H1 (cell line): ENCODE results near the gene LNPEP. TPM values are rescaled to one million over a fixed set of nuclear protein-coding genes. Genes with fewer than 3 reads are reported as not detected.

Experiments used
- CTCF ChIA-PET: fragments of 300-600 bp; sonication (Branson Sonifier 250); formaldehyde crosslinking; loops from one replicate; lab custom pipeline; 2021; ENCODE audit not compliant: partially characterized antibody; lab: Charles Lee
- POLR2A ChIA-PET: fragments of 300-600 bp; sonication (Branson Sonifier 250); formaldehyde crosslinking; loops from one replicate; lab custom pipeline; 2021; ENCODE audit warnings: inconsistent platforms; ENCODE audit not compliant: partially characterized antibody; lab: Charles Lee
- DNase-seq, 2 experiments: peaks; one replicate each; pipeline versions ENCODE4 v3.0.0 to v3.0.0-alpha.2; 2010 to 2022; ENCODE audit warnings: low spot score in 2 of 2, low read depth in 1 of 2, mixed read lengths in 1 of 2
- FAIRE-seq: peaks from 2 replicates; lab custom pipeline; 2011; peaks lifted over from hg19 to GRCh38; lab: Jason Lieb, UNC
- H2AFZ ChIP-seq: 2 replicates; pipeline ENCODE4 v1.8.1; 2012; ENCODE audit warnings: low read length, inconsistent platforms
- H2AK5ac ChIP-seq: 2 replicates; pipeline ENCODE4 v1.6.1; 2013; ENCODE audit warnings: low read depth, low read length
- H2BK120ac ChIP-seq: replicated peaks from 2 replicates; pipeline ENCODE3; 2013; ENCODE audit warnings: low read depth, low read length, inconsistent platforms
- H2BK12ac ChIP-seq: 2 replicates; pipeline ENCODE4 v1.6.1; 2013; ENCODE audit warnings: low read depth, low read length
- H2BK15ac ChIP-seq: 2 replicates; pipeline ENCODE4 v1.6.1; 2013; ENCODE audit warnings: low read length
- H2BK20ac ChIP-seq: 2 replicates; pipeline ENCODE4 v1.6.1; 2013; ENCODE audit warnings: low read length
- H2BK5ac ChIP-seq: 2 replicates; pipeline ENCODE4 v1.6.1; 2013; ENCODE audit warnings: low read depth, low read length
- H3K14ac ChIP-seq: 2 replicates; pipeline ENCODE4 v1.6.1; 2013; ENCODE audit warnings: inconsistent platforms; ENCODE audit not compliant: insufficient read length
- H3K18ac ChIP-seq: 2 replicates; pipeline ENCODE4 v1.6.1; 2013; ENCODE audit warnings: low read length; ENCODE audit errors: extremely low read depth
- H3K23ac ChIP-seq: 2 replicates; pipeline ENCODE4 v1.6.1; 2013; ENCODE audit warnings: inconsistent platforms; ENCODE audit not compliant: insufficient read length
- H3K23me2 ChIP-seq: 2 replicates; pipeline ENCODE4 v1.6.1; 2013; ENCODE audit warnings: low read depth, low read length
- H3K27ac ChIP-seq: 2 replicates; pipeline ENCODE4 v1.6.1; 2011; ENCODE audit warnings: low read depth, low read length, inconsistent platforms
- H3K27me3 ChIP-seq, 4 experiments: replicated peaks in 1 of 4; 1 replicate in 1 of 4; 2 replicates in 3 of 4; pipeline versions ENCODE4 v1.6.1 to v1.8.1; 2011 to 2013; ENCODE audit warnings: low read length in 3 of 4, mild to moderate bottlenecking in 3 of 4, inconsistent platforms in 2 of 4, mixed read lengths in 2 of 4, moderate library complexity in 1 of 4; ENCODE audit not compliant: control insufficient read depth in 3 of 4, insufficient read depth in 3 of 4; ENCODE audit errors: extremely low read depth in 1 of 4
- H3K36me3 ChIP-seq, 4 experiments: 2 replicates each; pipeline versions ENCODE4 v1.6.1 to v1.8.1; 2011 to 2013; ENCODE audit warnings: mild to moderate bottlenecking in 4 of 4, low read length in 3 of 4, moderate library complexity in 2 of 4, control low read depth in 1 of 4, inconsistent platforms in 1 of 4; ENCODE audit not compliant: insufficient read depth in 4 of 4, control insufficient read depth in 2 of 4
- H3K4ac ChIP-seq: replicated peaks from 2 replicates; pipeline ENCODE3; 2013; ENCODE audit warnings: low read length, low read depth, mixed read lengths, inconsistent platforms; ENCODE audit not compliant: insufficient read length
- H3K4me1 ChIP-seq, 4 experiments: replicated peaks in 1 of 4; 1 replicate in 1 of 4; 2 replicates in 3 of 4; pipeline versions ENCODE4 v1.6.1 to v1.8.1; 2011 to 2013; ENCODE audit warnings: low read length in 3 of 4, inconsistent platforms in 2 of 4, mixed read lengths in 1 of 4; ENCODE audit not compliant: insufficient read depth in 4 of 4, control insufficient read depth in 3 of 4
- H3K4me2 ChIP-seq, 2 experiments: 2 replicates each; pipeline versions ENCODE4 v1.6.1 to v1.8.1; 2011 to 2013; ENCODE audit warnings: low read depth in 2 of 2, low read length in 2 of 2, control low read depth in 1 of 2, inconsistent platforms in 1 of 2, mild to moderate bottlenecking in 1 of 2; ENCODE audit not compliant: insufficient read depth in 1 of 2
- H3K4me3 ChIP-seq, 4 experiments: fragments of 200-600, 300-600 bp in 1 of 4; sonication (generic), shearing (Covaris generic), sonication (Bioruptor Twin) in 1 of 4; 2 replicates each; pipeline versions ENCODE4 v1.5.1 to v1.8.1; 2011 to 2016; ENCODE audit warnings: low read length in 4 of 4, low read depth in 3 of 4, control low read depth in 2 of 4, inconsistent platforms in 2 of 4, mild to moderate bottlenecking in 2 of 4, mixed read lengths in 1 of 4, moderate library complexity in 1 of 4; ENCODE audit not compliant: insufficient read depth in 2 of 4; ENCODE audit errors: extremely low read depth in 1 of 4
- H3K56ac ChIP-seq: replicated peaks from 2 replicates; pipeline ENCODE3; 2013; ENCODE audit warnings: low read depth, mild to moderate bottlenecking, mixed read lengths, low read length, inconsistent platforms; ENCODE audit not compliant: insufficient read length
- H3K79me1 ChIP-seq: 2 replicates; pipeline ENCODE4 v1.6.1; 2013; ENCODE audit warnings: low read depth, low read length, control low read depth
- H3K79me2 ChIP-seq, 2 experiments: 2 replicates each; pipeline versions ENCODE4 v1.6.1 to v1.8.1; 2012 to 2013; ENCODE audit warnings: low read length in 2 of 2, mild to moderate bottlenecking in 2 of 2, inconsistent platforms in 1 of 2; ENCODE audit not compliant: insufficient read depth in 2 of 2, control insufficient read depth in 1 of 2
- H3K9ac ChIP-seq, 4 experiments: replicated peaks in 1 of 4; 1 replicate in 1 of 4; 2 replicates in 3 of 4; pipeline versions ENCODE4 v1.6.1 to v1.8.1; 2011 to 2013; ENCODE audit warnings: low read depth in 3 of 4, low read length in 3 of 4, control low read depth in 2 of 4, mild to moderate bottlenecking in 2 of 4, moderate library complexity in 2 of 4, inconsistent platforms in 1 of 4; ENCODE audit errors: extremely low read depth in 1 of 4
- H3K9me3 ChIP-seq, 2 experiments: 2 replicates each; pipeline versions ENCODE4 v1.6.1 to v1.8.1; 2012 to 2013; ENCODE audit warnings: mild to moderate bottlenecking in 2 of 2, moderate library complexity in 2 of 2, control low read depth in 1 of 2, inconsistent platforms in 1 of 2, low read depth in 1 of 2, low read length in 1 of 2, mixed read lengths in 1 of 2; ENCODE audit not compliant: insufficient read depth in 2 of 2
- H4K20me1 ChIP-seq, 2 experiments: replicated peaks in 1 of 2; 2 replicates each; pipeline versions ENCODE3 to v1.8.1; 2011 to 2013; ENCODE audit warnings: inconsistent platforms in 2 of 2, low read length in 2 of 2, mild to moderate bottlenecking in 1 of 2; ENCODE audit not compliant: insufficient read depth in 2 of 2, control insufficient read depth in 1 of 2
- H4K5ac ChIP-seq: 2 replicates; pipeline ENCODE4 v1.6.1; 2013; ENCODE audit warnings: low read length, low read depth, mixed read lengths, inconsistent platforms; ENCODE audit not compliant: insufficient read length
- H4K8ac ChIP-seq: 2 replicates; pipeline ENCODE4 v1.8.0; 2013; ENCODE audit warnings: mild to moderate bottlenecking, moderate library complexity, low read length, inconsistent platforms; ENCODE audit not compliant: insufficient read depth; ENCODE audit errors: extremely low read depth
- H4K91ac ChIP-seq: replicated peaks from 2 replicates; pipeline ENCODE3; 2013; ENCODE audit warnings: low read length, mixed read lengths, inconsistent platforms; ENCODE audit not compliant: insufficient read length
- CHD1 ChIP-seq: IDR thresholded peaks from 2 replicates; pipeline ENCODE4 v1.6.1; 2012; ENCODE audit warnings: low read depth, low read length, improper control_type of control experiment
- EGR1 ChIP-seq: IDR thresholded peaks from 2 replicates; pipeline ENCODE4 v1.6.1; 2011; ENCODE audit warnings: low read depth, low read length, borderline replicate concordance
- KDM1A ChIP-seq: fragments of 200-600, 300-600 bp; sonication (generic); IDR thresholded peaks from 2 replicates; pipeline ENCODE4 v1.7.1; 2016; ENCODE audit warnings: mild to moderate bottlenecking, low read length, borderline replicate concordance
- whole genome bisulfite sequencing, 2 experiments: shearing (Covaris generic) in 1 of 2; methylation state at CpG; one replicate each; pipeline versions ENCODE4 v1.1.6 to v1.1.7; 2013 to 2015; ENCODE audit warnings: low lambda C conversion rate in 2 of 2, mixed read lengths in 2 of 2, inconsistent platforms in 1 of 2, low coverage in 1 of 2, missing lambda C conversion rate in 1 of 2; ENCODE audit not compliant: insufficient replicate concordance in 2 of 2, insufficient coverage in 1 of 2, insufficient read length in 1 of 2; ENCODE audit errors: extremely low coverage in 1 of 2, missing lambda C conversion rate in 1 of 2; 5-methylcytosine and 5-hydroxymethylcytosine counted together
- polyA plus RNA-seq, 7 experiments: library from polyadenylated mRNA; depleted of rRNA in 3 of 7; stranded (reverse) in 5 of 7; unstranded in 2 of 7; fragments of >200 nt in 5 of 7; fragments of 200-250 nt in 2 of 7; gene quantifications; 1 replicate in 5 of 7; 2 replicates in 1 of 7; 4 replicates in 1 of 7; pipeline versions ENCODE4 v1.2.1 to v1.2.3, GENCODE V29; 2011 to 2013; ENCODE audit warnings: missing spikeins in 2 of 7, mixed read lengths in 2 of 7
- total RNA-seq: library from RNA; stranded (reverse); fragmentation: NEBNext Ultra II Directional; extraction: Animal tissue kit (Norgen Biotek cat#: 25700); gene quantifications from 2 replicates; pipeline ENCODE4 v1.2.1, GENCODE V29; 2021
- TF ChIP-seq, protein P1 (sequence below): IDR thresholded peaks from 2 replicates; pipeline ENCODE4 v1.6.1; 2011; ENCODE audit warnings: low read length, improper control_type of control experiment
- TF ChIP-seq, protein P2 (sequence below): IDR thresholded peaks from 2 replicates; pipeline ENCODE4 v1.6.1; 2012; ENCODE audit warnings: inconsistent platforms

LNPEP gene
- total and polyA plus RNA-seq, 2 of the 8 experiments (the other 6 are each of a cell fraction or from before 2014, with no cell fraction given) = 1.8 to 4.5 TPM

DNA sequence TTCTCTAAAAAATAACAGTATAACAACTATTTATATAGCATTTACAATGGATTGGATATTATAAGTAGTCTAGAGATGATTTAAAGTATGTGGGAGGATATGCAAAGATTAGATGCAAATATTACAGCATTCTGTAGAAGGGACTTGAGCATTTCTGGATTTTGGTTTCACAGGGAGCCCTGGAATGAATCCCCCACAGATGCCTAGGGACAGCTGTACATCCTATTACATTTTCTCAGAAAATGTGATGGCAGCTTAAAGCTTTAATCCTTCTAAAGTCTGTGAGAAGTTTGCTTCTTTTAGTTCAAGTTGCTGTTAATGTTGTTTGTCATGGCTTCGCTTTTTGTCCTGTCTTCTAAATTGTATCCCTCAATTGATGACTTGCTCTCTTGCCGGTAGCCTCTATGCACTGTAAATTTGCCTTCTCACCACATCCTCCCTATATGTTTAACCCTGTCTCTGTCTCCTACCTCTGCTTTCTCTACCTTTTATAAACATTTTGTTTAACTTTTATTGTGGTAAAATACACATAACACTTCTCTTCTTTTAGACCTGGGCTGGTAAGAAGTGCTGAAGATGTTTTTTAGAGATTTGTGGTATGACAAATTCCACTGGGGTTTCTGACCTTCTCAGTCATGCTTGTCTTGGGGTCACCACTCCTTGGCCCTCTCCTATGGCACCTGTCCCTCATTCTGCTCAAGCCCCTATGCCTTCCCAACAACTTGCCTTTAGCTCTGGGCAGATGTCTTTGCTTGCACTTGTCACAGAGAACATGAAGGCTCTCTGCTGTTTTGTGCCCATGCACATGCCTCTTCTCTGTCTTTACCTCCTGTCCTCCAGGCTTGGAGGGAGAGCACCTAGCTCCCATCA is 37.9 kb downstream of the LNPEP start:
- H2BK15ac ChIP-seq = no peak overlapping the region
- no peaks in the 10 kb centered on the region for H3K79me2 ChIP-seq
- TF ChIP-seq CHD1 (no peak), KDM1A (no peak), EGR1 (no peak)
- TF ChIP-seq, protein P1, sequence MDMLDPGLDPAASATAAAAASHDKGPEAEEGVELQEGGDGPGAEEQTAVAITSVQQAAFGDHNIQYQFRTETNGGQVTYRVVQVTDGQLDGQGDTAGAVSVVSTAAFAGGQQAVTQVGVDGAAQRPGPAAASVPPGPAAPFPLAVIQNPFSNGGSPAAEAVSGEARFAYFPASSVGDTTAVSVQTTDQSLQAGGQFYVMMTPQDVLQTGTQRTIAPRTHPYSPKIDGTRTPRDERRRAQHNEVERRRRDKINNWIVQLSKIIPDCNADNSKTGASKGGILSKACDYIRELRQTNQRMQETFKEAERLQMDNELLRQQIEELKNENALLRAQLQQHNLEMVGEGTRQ = no peak
- TF ChIP-seq, protein P2, sequence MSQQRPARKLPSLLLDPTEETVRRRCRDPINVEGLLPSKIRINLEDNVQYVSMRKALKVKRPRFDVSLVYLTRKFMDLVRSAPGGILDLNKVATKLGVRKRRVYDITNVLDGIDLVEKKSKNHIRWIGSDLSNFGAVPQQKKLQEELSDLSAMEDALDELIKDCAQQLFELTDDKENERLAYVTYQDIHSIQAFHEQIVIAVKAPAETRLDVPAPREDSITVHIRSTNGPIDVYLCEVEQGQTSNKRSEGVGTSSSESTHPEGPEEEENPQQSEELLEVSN = no peak

More for the DNA sequence above, 37.9 kb downstream of the LNPEP start:
- no peak overlapping the region for H3K9ac ChIP-seq
- H4K20me1 ChIP-seq = no peaks in the 10 kb centered on the region
- H3K79me1 ChIP-seq = no peaks in the 10 kb centered on the region
- no peak overlapping the region for H2BK12ac ChIP-seq
- H3K27me3 ChIP-seq = no peaks in the 10 kb centered on the region
- H3K27ac ChIP-seq = no peak overlapping the region
- H3K9me3 ChIP-seq = no peaks in the 10 kb centered on the region
- no peak overlapping the region for H3K18ac ChIP-seq
- H3K36me3 ChIP-seq = no peaks in the 10 kb centered on the region
- H2BK120ac ChIP-seq = no peak overlapping the region
- H4K5ac ChIP-seq = no peak overlapping the region
- H4K8ac ChIP-seq = peak overlapping the region; percentile 45
- H3K56ac ChIP-seq = no peak overlapping the region
- CTCF ChIA-PET = interaction anchor here (0.9 to 1.0 kb wide), 2 partner anchors 31 to 105 kb away, joined by 3 read pairs; no protein-coding TSS in a partner anchor
- 86% methylated on average over 2 of the region's 2 CpGs; no CpG with 5 or more reads in 1 of the 2 experiments for WGBS, 2 experiments
- POLR2A ChIA-PET = no interaction called here
- H2AFZ ChIP-seq = no peak overlapping the region
- DNase-seq (no peak), FAIRE-seq (no peak)
- no peak overlapping the region for H2BK5ac ChIP-seq
- H3K4me1 ChIP-seq = peaks cover 0 to 3% (median 1%) of the 10 kb centered on the region in 4 experiments; a peak in 1 of 7 replicates
- H4K91ac ChIP-seq = no peak overlapping the region
- H3K4ac ChIP-seq = no peak overlapping the region
- no peak overlapping the region for H3K14ac ChIP-seq
- no peak overlapping the region for H3K4me2 ChIP-seq
- H2AK5ac ChIP-seq = no peak overlapping the region
- no peak overlapping the region for H3K23ac ChIP-seq
- H3K4me3 ChIP-seq = no peak overlapping the region
- no peaks in the 10 kb centered on the region for H3K23me2 ChIP-seq
- no peak overlapping the region for H2BK20ac ChIP-seq
